DND-41 (cell line): ENCODE data around the gene MYO18B.

Experiments
- ATAC-seq: fragments of 200-7000 bp; cut with Tn5 transposase; 3 replicates; pipeline ENCODE4 v1.9.1; 2021; ENCODE audit warnings: low read depth; ENCODE audit not compliant: insufficient read depth
- DNase-seq: peaks from one replicate; pipeline ENCODE4 v3.0.0-alpha.2; 2020
- H2AFZ ChIP-seq: 2 replicates; pipeline ENCODE4 v1.6.0; 2012; ENCODE audit warnings: low read depth, low read length
- H3K27ac ChIP-seq: 2 replicates; pipeline ENCODE4 v1.5.1; 2012; ENCODE audit warnings: low read length, inconsistent platforms
- H3K27me3 ChIP-seq: fragments of 200-600 bp; sonication (generic); 2 replicates; pipeline ENCODE4 v1.6.0; 2012; ENCODE audit warnings: low read length, mild to moderate bottlenecking, inconsistent platforms; ENCODE audit not compliant: insufficient read depth, poor library complexity
- H3K36me3 ChIP-seq: 2 replicates; pipeline ENCODE4 v1.5.1; 2012; ENCODE audit warnings: low read length, inconsistent platforms; ENCODE audit not compliant: insufficient read depth
- H3K4me1 ChIP-seq: 2 replicates; pipeline ENCODE4 v1.5.1; 2012; ENCODE audit warnings: mild to moderate bottlenecking, low read length; ENCODE audit not compliant: insufficient read depth
- H3K4me2 ChIP-seq: 2 replicates; pipeline ENCODE4 v1.6.0; 2012; ENCODE audit warnings: mild to moderate bottlenecking, moderate library complexity, low read length, inconsistent platforms; ENCODE audit not compliant: insufficient read depth
- H3K4me3 ChIP-seq, 2 experiments: fragments of 200-600 bp in 1 of 2; shearing (Covaris generic) in 1 of 2; 2 replicates each; pipeline ENCODE4 v1.5.1; 2012 to 2016; ENCODE audit warnings: inconsistent platforms in 2 of 2, low read length in 2 of 2, mild to moderate bottlenecking in 2 of 2, low read depth in 1 of 2, moderate library complexity in 1 of 2
- H3K79me2 ChIP-seq: 2 replicates; pipeline ENCODE4 v1.6.0; 2012; ENCODE audit warnings: low read length, inconsistent platforms; ENCODE audit not compliant: insufficient read depth
- H3K9ac ChIP-seq: 2 replicates; pipeline ENCODE4 v1.6.0; 2012; ENCODE audit warnings: low read depth, mild to moderate bottlenecking, inconsistent platforms, low read length, moderate library complexity
- H3K9me3 ChIP-seq: 2 replicates; pipeline ENCODE4 v1.5.1; 2012; ENCODE audit warnings: low read length, moderate library complexity, mild to moderate bottlenecking, inconsistent platforms; ENCODE audit not compliant: insufficient read depth, severe bottlenecking
- H4K20me1 ChIP-seq: 2 replicates; pipeline ENCODE4 v1.6.0; 2012; ENCODE audit warnings: low read length; ENCODE audit not compliant: insufficient read depth
- CTCF ChIP-seq: IDR thresholded peaks from 2 replicates; pipeline ENCODE4 v1.5.1; 2012; ENCODE audit warnings: borderline replicate concordance, low read length, moderate library complexity, mild to moderate bottlenecking; ENCODE audit not compliant: poor library complexity, severe bottlenecking; ENCODE audit errors: extremely low read depth
- EZH2 ChIP-seq: IDR thresholded peaks from 3 replicates; pipeline ENCODE4 v1.6.1; 2012; ENCODE audit warnings: borderline replicate concordance, low read depth, mild to moderate bottlenecking, moderate library complexity, low read length, inconsistent platforms; ENCODE audit not compliant: severe bottlenecking

MYO18B gene

GRCh38 chr22:25777870-25778269 lies 35.9 kb downstream of the MYO18B start:
- DNase-seq (peak; percentile 30), ATAC-seq (peak; percentile 48; the same call in 1 of the 3 replicates)
- no peak for TF ChIP-seq EZH2
- peak; percentile 57 for TF ChIP-seq CTCF

GRCh38 chr22:25779426-25779825 lies 37.4 kb downstream of the MYO18B start:
- H3K9ac ChIP-seq: no peak overlapping the region
- H3K27ac ChIP-seq: no peak overlapping the region
- ATAC-seq (no peak), DNase-seq (no peak)
- TF ChIP-seq CTCF (no peak), EZH2 (no peak)
- H4K20me1 ChIP-seq: no peaks in the 10 kb centered on the region
- H3K9me3 ChIP-seq: no peaks in the 10 kb centered on the region
- no peaks in the 10 kb centered on the region for H3K36me3 ChIP-seq
- no peaks in the 10 kb centered on the region for H3K27me3 ChIP-seq
- no peaks in the 10 kb centered on the region for H3K4me1 ChIP-seq
- no peak overlapping the region for H2AFZ ChIP-seq
- H3K79me2 ChIP-seq: no peaks in the 10 kb centered on the region
- H3K4me3 ChIP-seq: no peak overlapping the region
- no peak overlapping the region for H3K4me2 ChIP-seq

More at GRCh38 chr22:25777870-25778269, 35.9 kb downstream of the MYO18B start:
- H2AFZ ChIP-seq: no peak overlapping the region
- H3K4me2 ChIP-seq: no peak overlapping the region
- H3K4me1 ChIP-seq: peaks cover under 1% of the 10 kb centered on the region
- H3K79me2 ChIP-seq: no peaks in the 10 kb centered on the region
- H3K9ac ChIP-seq: no peak overlapping the region
- no peaks in the 10 kb centered on the region for H4K20me1 ChIP-seq
- H3K27me3 ChIP-seq: no peaks in the 10 kb centered on the region
- H3K27ac ChIP-seq: no peak overlapping the region
- no peak overlapping the region for H3K4me3 ChIP-seq
- H3K9me3 ChIP-seq: no peaks in the 10 kb centered on the region
- no peaks in the 10 kb centered on the region for H3K36me3 ChIP-seq

GRCh38 chr22:25779890-25780289 lies 37.9 kb downstream of the MYO18B start:
- Histone ChIP-seq H2AFZ (no peak overlapping the region), H3K36me3 (no peaks in the 10 kb centered on the region), H3K9me3 (no peaks in the 10 kb centered on the region), H3K79me2 (no peaks in the 10 kb centered on the region), H3K9ac (no peak overlapping the region), H3K4me3 (no peak overlapping the region), H3K4me1 (no peaks in the 10 kb centered on the region), H3K27me3 (no peaks in the 10 kb centered on the region), H4K20me1 (no peaks in the 10 kb centered on the region), H3K4me2 (no peak overlapping the region), H3K27ac (no peak overlapping the region)
- TF ChIP-seq CTCF (no peak), EZH2 (no peak)
- DNase-seq (no peak), ATAC-seq (no peak)

GRCh38 chr22:25780673-25781072 lies 38.7 kb downstream of the MYO18B start:
- Histone ChIP-seq H3K9ac (no peak overlapping the region), H3K27me3 (no peaks in the 10 kb centered on the region), H4K20me1 (no peaks in the 10 kb centered on the region), H3K79me2 (no peaks in the 10 kb centered on the region), H3K9me3 (no peaks in the 10 kb centered on the region), H3K27ac (no peak overlapping the region), H3K4me1 (no peaks in the 10 kb centered on the region), H2AFZ (no peak overlapping the region), H3K4me3 (no peak overlapping the region), H3K36me3 (no peaks in the 10 kb centered on the region), H3K4me2 (no peak overlapping the region)
- no peak for TF ChIP-seq EZH2
- TF ChIP-seq CTCF: no peak
- DNase-seq (no peak), ATAC-seq (no peak)
